ENCODE results near the gene CXCL5.
"Not testable (repeated sequence)": the region's sequence is repeated elsewhere in the genome, so short reads cannot be mapped to it uniquely, and the experiment has no call there.

Gene CXCL5

DNA sequence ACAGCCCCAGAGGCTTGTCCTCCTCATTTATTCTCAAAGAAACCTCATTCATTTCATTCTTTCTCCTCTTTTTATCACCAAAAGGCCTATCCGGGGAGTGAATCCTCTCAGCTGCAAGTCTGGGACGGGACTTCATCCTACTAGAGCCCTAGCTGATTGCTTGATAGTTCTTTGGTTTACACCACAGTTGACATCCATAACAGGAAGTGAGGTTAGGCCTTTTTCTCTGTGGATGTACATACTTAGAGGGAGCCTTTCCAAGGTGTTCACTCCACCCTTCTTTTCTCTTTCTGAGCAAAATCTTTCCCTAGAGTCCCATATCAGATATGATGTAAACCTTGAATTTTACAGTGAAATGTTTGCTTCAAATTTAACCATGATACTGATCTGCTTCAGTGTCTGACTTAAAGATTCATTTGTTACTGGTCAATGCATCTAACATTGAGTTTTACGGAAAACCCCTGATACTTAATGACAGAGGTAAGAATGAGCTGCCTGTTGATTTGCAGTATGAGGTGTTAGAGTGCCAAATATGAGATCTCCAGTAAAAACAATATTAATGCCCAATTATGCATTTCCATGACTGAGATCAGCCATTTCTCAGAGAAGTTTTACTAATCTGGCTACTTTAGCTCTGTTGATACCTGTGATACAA lies 16.8 kb upstream of the CXCL5 start:
- DNase-seq (ENCODE audit: low read depth in 2 of 2): no peak

DNA sequence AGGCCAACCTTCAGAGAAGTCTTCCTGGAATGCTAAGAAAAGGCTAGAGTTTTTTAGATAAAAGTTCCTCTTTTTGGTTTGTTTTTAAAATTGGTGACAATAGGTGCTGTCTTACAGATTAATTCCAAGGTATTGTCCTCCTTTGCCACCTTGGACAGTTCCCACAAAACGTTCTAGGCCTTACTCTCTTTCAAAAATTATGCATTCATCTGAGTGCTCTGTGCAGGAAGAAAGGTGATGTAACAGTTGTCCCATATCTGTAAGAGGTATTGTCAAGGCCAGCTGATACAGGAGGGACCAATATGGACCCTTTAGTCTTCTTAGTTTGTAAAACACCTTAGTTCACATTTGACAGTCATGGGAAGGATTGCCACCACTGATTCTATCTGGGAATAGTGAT lies 15.9 kb upstream of the CXCL5 start:
- no peak for DNase-seq (ENCODE audit: low read depth in 2 of 2)

DNA sequence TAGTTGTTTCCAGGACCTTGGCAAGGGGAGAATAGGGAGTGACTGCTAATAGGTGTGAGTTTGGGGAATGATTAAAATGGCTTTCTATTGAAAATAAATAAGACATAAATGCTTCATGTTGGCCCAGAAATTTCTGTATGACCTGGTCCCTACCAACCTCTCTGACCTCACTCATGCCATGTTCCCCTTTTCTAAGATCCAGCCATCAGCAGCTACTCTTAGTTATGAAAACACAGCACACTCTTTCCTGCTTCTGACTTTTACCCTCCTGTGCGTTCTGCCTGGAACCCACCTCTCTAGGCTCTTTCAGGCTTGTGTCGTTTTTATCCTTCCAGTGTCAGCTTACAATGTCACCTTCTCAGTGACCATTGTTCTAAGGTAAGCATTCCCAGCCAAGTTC lies 14.8 kb upstream of the CXCL5 start:
- no peak for DNase-seq (ENCODE audit: low read depth in 2 of 2)

- DNase-seq (ENCODE audit: low read depth in 2 of 2): no peak
These were observed 13.7 kb upstream of the CXCL5 start for GRCh38 chr4:74012130-74012529.

DNA sequence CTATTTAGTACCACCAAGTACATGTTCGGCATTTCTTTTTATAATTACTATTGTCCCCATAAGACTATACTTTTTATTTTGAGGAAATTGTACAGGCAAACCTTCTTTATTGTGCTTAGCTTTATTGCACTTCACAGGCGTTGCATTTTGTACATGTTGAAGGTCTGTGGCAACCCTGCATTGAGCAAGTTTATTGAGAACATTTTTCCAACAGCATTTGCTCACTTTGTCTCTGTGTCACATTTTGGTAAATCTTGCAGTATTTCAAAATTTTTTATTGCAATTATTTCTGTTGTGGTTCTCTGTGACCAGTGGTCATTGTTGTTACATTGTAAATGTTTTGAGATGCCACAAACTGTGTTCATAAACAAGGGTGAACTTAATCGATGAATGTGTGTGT lies 10.8 kb upstream of the CXCL5 start:
- no peak for DNase-seq (ENCODE audit: low read depth in 2 of 2)

DNA sequence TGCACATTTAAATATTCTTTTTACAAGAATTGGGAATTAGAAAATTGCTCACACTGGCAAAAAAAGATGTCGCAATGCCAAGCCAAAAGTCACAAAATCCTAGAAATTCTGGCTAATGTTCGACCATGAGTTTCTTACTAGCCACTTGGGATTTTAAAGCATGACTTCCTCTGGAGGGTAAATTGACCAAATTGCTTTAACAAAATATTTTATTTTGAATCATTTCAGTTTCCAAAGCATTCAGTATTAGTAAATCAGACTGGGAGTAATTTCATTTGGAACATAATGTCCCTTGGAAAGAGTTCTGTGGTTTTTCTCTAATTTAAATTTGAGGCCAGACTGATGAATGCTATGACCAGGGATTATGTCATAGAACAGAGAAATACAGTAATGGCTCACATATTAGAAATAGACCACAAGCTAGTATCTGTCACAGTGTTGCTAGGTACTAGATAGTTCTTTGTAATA lies 7.6 kb upstream of the CXCL5 start:
- DNase-seq (ENCODE audit: low read depth in 2 of 2): no peak

DNA sequence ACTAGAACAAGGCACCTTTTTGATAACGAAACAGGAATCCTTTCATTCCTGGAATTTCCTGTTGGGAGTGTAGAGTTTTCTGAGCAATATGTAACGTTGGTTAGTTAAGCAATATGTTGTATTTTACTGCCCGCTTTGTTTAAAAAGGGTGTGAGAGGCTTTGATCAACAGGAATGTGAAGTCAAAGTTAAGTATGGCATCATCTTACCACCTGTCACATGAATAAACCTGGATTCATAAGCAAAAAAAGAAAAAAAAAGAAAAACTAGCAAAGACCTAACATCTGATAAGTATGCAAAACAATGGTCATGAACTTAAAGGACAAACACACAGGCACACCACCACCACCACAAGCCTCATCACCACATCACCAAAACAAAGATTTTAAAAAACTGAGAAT lies 7.1 kb upstream of the CXCL5 start:
- no peak for DNase-seq (ENCODE audit: low read depth in 2 of 2)

DNA sequence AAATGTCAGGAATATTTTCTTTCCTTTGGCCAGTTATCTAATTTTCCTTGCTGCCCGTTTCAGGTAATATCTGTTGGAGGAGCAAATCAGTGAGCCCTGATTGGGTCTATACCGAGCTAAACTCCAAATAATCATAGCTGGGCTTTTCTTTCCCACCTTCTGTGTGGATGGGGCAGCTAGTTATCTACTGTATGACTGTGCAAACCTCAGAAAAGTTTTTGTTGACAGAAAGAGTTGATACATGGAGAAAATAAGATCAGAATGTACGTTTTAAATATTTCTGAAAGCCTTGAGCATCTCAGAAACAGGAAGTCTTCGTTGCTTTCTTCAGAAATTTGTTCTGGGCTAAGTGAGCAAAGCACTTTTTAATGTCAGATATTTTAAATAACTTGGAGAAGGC lies 6.2 kb upstream of the CXCL5 start:
- no peak for DNase-seq (ENCODE audit: low read depth in 2 of 2)

GRCh38 chr4:74000301-74000700 lies 1.8 kb upstream of the CXCL5 start:
- no peak for DNase-seq (ENCODE audit: low read depth in 2 of 2)

GRCh38 chr4:73992050-73992449 lies 6.4 kb downstream of the CXCL5 start:
- DNase-seq (ENCODE audit: low read depth in 2 of 2): no peak

DNA sequence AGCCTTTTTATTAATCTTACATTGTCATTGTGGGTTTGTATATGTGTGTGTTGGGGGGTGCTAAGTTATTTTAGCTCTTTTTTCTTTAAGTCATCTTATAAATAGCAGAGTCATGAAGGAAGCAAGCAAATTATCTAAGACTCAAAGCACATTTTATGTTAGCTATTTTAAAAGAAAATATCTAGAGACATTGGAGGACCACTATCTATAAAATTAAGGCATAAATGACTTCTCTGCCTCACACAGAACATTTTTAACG lies 6.8 kb downstream of the CXCL5 start:
- DNase-seq (ENCODE audit: low read depth in 2 of 2): no peak

GRCh38 chr4:73990988-73991741 lies 7.3 kb downstream of the CXCL5 start:
- no peak for DNase-seq (ENCODE audit: low read depth in 2 of 2)

GRCh38 chr4:73989928-73990327 lies 8.5 kb downstream of the CXCL5 start:
- no peak for DNase-seq (ENCODE audit: low read depth in 2 of 2)

GRCh38 chr4:73989031-73989430 lies 9.4 kb downstream of the CXCL5 start:
- DNase-seq (ENCODE audit: low read depth in 2 of 2): no peak

DNA sequence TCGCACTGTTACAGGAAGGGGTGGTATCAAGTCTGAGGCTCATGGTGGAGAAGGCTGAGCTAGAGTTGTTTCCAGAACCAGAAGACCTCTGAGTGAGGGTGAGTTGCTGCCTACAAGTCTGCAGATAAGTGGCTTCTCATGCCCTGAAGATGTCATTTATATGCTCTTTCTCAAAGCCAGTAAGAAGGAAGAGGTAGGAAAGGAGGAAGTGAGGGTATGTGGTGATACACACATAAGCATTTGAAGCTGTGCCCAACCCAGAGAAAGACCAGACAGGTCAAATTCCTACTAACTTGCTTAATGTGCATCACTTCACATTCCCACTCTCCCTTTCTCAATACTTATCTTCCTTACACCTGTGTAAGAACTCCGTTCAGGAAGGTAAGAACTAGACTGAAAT lies 10.4 kb downstream of the CXCL5 start, which contains the start of gene PPBP:
PPBP (minus strand) TSS at position 130 of the 400 bp plus-strand sequence; CDS start at position 43, 87 bp downstream.
- no peak for DNase-seq (ENCODE audit: low read depth in 2 of 2)

DNA sequence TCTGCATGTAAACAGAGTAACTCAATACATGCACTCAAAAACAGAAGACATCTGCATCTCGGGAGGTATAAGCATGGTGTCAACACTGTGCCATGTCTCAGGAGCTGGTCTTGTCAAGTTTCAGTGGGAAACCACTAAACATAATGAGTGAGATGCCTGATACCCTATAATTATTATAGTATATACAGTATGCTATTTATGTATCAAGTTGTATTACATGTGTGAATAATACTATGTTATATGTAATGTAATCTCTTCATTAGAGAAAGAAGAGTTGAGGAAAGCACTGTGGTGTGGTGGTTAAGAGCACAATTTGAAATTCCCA lies 13.0 kb downstream of the CXCL5 start:
- no peak for DNase-seq (ENCODE audit: low read depth in 2 of 2)

- DNase-seq (ENCODE audit: low read depth in 2 of 2): no peak
These were observed 13.5 kb downstream of the CXCL5 start for GRCh38 chr4:73984736-73985527.

GRCh38 chr4:73981175-73981574 lies 17.3 kb downstream of the CXCL5 start:
- DNase-seq (ENCODE audit: low read depth in 2 of 2): not testable (repeated sequence)

DNA sequence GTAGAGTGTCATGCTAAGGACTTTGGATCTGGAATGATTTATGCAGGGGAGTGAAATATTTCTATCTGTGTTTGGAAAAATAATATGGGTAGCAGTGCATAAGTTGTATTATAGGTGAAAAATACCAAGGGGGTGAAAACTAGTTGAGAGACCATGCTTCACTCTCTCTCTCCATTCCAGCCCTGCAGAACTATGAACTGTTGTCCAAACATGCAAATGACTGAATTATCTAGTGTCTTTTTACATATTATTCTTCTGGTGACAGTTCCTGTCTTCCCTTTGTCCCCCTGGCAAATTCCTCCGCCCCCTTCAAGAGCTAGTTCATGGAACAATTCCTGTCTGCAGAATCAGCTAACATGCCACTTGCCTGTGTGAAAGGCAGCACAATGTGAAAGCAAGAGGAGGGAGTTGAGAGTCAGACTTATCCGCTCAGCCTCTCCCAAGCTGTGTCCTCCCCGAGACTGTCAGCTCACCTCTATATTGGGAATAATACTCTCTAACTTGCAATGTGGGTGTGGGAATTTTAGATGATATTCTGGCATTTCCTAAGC lies 19.0 kb downstream of the CXCL5 start:
- no peak for DNase-seq (ENCODE audit: low read depth in 2 of 2)

GRCh38 chr4:73978886-73979285 lies 19.6 kb downstream of the CXCL5 start:
- DNase-seq (ENCODE audit: low read depth in 2 of 2): no peak

GRCh38 chr4:73976716-73977115 lies 21.8 kb downstream of the CXCL5 start:
- no peak for DNase-seq (ENCODE audit: low read depth in 2 of 2)

DNA sequence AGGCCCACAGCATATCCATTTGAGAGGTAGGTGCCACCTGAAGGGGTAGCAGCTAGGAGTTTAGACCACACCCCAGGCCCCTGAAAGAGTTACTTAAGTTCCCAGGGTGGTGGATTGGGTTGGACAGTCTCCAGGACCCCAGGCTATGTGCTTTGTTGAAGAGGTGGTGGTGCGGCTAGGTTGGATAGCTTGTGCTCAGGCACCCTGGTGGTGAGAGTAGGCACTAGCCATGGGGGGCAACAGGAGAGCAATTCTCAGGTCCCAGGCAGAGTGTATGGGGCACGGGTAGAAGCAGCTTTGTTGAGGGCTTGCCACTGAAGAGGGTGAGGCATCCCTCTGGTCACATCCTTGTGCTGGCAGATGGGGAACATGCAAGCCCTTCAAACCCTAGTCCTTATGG lies 22.3 kb downstream of the CXCL5 start:
- DNase-seq (ENCODE audit: low read depth in 2 of 2): no peak

DNA sequence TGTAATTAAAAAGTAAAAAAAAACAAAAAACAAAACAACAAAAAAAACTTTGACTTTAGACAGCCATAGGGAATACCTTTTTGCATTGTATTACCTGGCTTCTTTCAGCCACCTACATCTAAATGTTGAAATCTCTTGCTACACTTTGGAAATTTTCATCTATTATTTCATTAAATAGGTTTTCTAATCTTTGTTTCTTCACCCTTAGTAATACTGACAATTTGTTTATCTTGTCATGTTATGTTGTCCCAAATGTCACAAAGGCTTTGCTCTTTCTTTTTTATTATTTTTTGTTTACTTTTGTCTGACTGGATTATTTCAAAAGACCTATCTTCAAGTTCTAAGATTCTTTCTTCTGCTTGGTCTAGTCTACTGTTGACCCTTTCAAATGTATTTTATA lies 24.1 kb downstream of the CXCL5 start:
- DNase-seq (ENCODE audit: low read depth in 2 of 2): no peak

Data from stimulated activated CD8-positive, alpha-beta memory T cell treated with anti-CD3 and anti-CD28 coated beads, Interleukin-2, amount 100 ng/mL, for 48 hours (primary cell).